GM12892 (cell line): ENCODE measurements around the gene HPCAL1.

Source experiments
- POLR2A ChIP-seq: IDR thresholded peaks from 2 replicates; pipeline ENCODE4 v1.6.1; 2011; ENCODE audit warnings: low read depth, low read length, control low read depth
- POLR2AphosphoS5 ChIP-seq: IDR thresholded peaks from 2 replicates; pipeline ENCODE4 v1.6.1; 2011; ENCODE audit warnings: low read depth, low read length, control low read depth

- TF ChIP-seq POLR2A (no peak), POLR2AphosphoS5 (no peak)
These were observed 1.4 kb upstream of the HPCAL1 start for GRCh38 chr2:10300997-10301940.
